22Rv1 (cell line): ENCODE data around the gene DIP2B.

Source experiments
- CTCF ChIP-seq: fragments of 450-650 bp; IDR thresholded peaks from 2 replicates; pipeline ENCODE4 v1.5.1; 2017; ENCODE audit warnings: mild to moderate bottlenecking
- ZFX ChIP-seq: fragments of 450-650 bp; IDR thresholded peaks from 2 replicates; pipeline ENCODE4 v1.6.1; 2017; ENCODE audit warnings: antibody characterized with exemption, borderline replicate concordance

DNA sequence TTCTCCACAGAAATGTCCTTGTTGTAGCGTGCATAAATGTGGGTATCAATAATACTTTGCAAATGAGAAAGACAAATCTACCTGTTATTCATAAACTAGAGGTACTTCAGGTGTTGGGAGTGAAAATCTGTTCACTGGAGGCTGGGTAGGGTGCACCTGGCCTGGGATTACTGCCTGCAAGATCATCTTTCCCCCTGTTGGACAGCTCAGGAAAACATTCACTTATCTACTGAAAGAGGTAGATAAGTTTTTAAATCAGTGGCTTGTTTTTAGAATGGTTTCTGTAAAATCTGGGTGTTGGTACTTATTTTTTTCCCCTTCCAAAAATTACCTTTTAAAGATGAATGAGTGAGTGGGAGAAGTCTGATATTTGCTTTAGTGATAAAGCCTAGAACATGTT is 95.6 kb downstream of the DIP2B start:
- TF ChIP-seq CTCF (no peak), ZFX (no peak)
